HL-60 (cell line): Measurements from ENCODE around the gene HLA-DQB1.

ENCODE experiments used
- DNase-seq, 2 experiments: peaks; one replicate each; pipeline ENCODE4 v3.0.0-alpha.2; 2010 to 2020; ENCODE audit warnings: low read depth in 1 of 2, low spot score in 1 of 2
- H3K27ac ChIP-seq: fragments of 250-450 bp; sonication (Bioruptor Pico); replicated peaks from 2 replicates; pipeline ENCODE4 v1.5.1; 2020; ENCODE audit warnings: mild to moderate bottlenecking, moderate library complexity
- H3K27me3 ChIP-seq: fragments of 250-450 bp; sonication (Bioruptor Pico); 2 replicates; pipeline ENCODE4 v1.5.1; 2021; ENCODE audit warnings: mild to moderate bottlenecking, moderate library complexity; ENCODE audit not compliant: insufficient read depth, poor library complexity, severe bottlenecking
- H3K4me3 ChIP-seq: replicated peaks from 2 replicates; pipeline ENCODE4 v1.5.1; 2011; ENCODE audit warnings: mild to moderate bottlenecking, control low read depth, low read length; ENCODE audit not compliant: insufficient read depth
- GABPA ChIP-seq: IDR thresholded peaks from 2 replicates; pipeline ENCODE4 v1.6.1; 2012; ENCODE audit warnings: low read depth
- POLR2AphosphoS5 ChIP-seq: IDR thresholded peaks from 2 replicates; pipeline ENCODE4 v1.6.1; 2012; ENCODE audit warnings: low read depth
- REST ChIP-seq: IDR thresholded peaks from 2 replicates; pipeline ENCODE4 v1.6.1; 2012; ENCODE audit warnings: low read depth; ENCODE audit not compliant: insufficient replicate concordance
- SPI1 ChIP-seq: IDR thresholded peaks from 2 replicates; pipeline ENCODE4 v1.6.1; 2012; ENCODE audit warnings: low read depth, mild to moderate bottlenecking, borderline replicate concordance
- TF ChIP-seq, protein P1 (sequence below): IDR thresholded peaks from one replicate; pipeline ENCODE4 v1.5.1; 2011; ENCODE audit warnings: low read length, control low read depth, inconsistent platforms; ENCODE audit not compliant: insufficient read depth

The HLA-DQB1 gene

GRCh38 chr6:32669893-32670292, 3.4 kb upstream of the HLA-DQB1 start:
- no peaks in the 10 kb centered on the region for H3K27me3 ChIP-seq
- H3K4me3 ChIP-seq = no peak overlapping the region
- no peak overlapping the region for H3K27ac ChIP-seq
- no peak for TF ChIP-seq SPI1
- no peak for TF ChIP-seq POLR2AphosphoS5
- TF ChIP-seq GABPA = no peak
- TF ChIP-seq, protein P1, sequence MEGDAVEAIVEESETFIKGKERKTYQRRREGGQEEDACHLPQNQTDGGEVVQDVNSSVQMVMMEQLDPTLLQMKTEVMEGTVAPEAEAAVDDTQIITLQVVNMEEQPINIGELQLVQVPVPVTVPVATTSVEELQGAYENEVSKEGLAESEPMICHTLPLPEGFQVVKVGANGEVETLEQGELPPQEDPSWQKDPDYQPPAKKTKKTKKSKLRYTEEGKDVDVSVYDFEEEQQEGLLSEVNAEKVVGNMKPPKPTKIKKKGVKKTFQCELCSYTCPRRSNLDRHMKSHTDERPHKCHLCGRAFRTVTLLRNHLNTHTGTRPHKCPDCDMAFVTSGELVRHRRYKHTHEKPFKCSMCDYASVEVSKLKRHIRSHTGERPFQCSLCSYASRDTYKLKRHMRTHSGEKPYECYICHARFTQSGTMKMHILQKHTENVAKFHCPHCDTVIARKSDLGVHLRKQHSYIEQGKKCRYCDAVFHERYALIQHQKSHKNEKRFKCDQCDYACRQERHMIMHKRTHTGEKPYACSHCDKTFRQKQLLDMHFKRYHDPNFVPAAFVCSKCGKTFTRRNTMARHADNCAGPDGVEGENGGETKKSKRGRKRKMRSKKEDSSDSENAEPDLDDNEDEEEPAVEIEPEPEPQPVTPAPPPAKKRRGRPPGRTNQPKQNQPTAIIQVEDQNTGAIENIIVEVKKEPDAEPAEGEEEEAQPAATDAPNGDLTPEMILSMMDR = no peak
- no peak for TF ChIP-seq REST
- no peak for DNase-seq

DNA sequence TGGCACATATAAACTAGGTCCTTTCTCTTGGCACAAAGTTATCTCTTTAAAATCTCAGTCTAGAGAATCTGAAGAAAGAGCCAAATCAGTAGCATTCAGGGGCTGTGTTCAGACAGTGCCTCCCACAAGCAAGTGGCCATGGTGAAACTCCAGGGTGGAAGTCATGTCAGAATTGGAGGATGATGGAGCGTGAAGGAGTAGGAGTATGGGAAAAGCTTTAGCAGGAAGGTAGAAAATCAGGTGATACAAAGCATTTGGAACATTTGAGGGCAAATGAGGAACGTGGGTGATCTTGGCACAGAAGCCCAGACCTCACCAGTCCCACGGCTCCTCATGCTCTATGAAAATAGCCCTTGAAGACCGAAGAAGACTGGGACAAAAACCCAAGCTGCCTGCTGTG, 2.8 kb upstream of the HLA-DQB1 start:
- no peak for DNase-seq
- Histone ChIP-seq H3K27me3 (no peaks in the 10 kb centered on the region), H3K27ac (no peak overlapping the region), H3K4me3 (no peak overlapping the region)
- TF ChIP-seq POLR2AphosphoS5 (no peak), SPI1 (no peak), REST (no peak), GABPA (no peak)
- TF ChIP-seq, protein P1 = no peak

GRCh38 chr6:32668226-32668747, 1.8 kb upstream of the HLA-DQB1 start:
- TF ChIP-seq REST (no peak), GABPA (no peak), POLR2AphosphoS5 (no peak), SPI1 (no peak)
- TF ChIP-seq, protein P1 = no peak
- Histone ChIP-seq H3K27ac (no peak overlapping the region), H3K27me3 (no peaks in the 10 kb centered on the region), H3K4me3 (no peak overlapping the region)
- no peak for DNase-seq
